Dendritic cell treated with granulocyte-macrophage colony-stimulating factor and Interleukin-4, amounts not matched to agents 40 ng/mL and 50 ng/mL, for 4 days (primary cell): ENCODE results near the gene RGCC.

Source experiments
- H3K27ac Mint-ChIP-seq: one replicate; pipeline ENCODE4 v1.8.0; 2022; ENCODE audit warnings: mild to moderate bottlenecking, mixed read lengths
- H3K27me3 Mint-ChIP-seq: one replicate; pipeline ENCODE4 v1.8.0; 2022; ENCODE audit warnings: mild to moderate bottlenecking, mixed read lengths
- H3K36me3 Mint-ChIP-seq: one replicate; pipeline ENCODE4 v1.8.0; 2022; ENCODE audit warnings: low read depth, mixed read lengths
- H3K4me1 Mint-ChIP-seq: one replicate; pipeline ENCODE4 v1.8.0; 2022; ENCODE audit warnings: low read depth, mixed read lengths
- H3K4me3 Mint-ChIP-seq: one replicate; pipeline ENCODE4 v1.8.0; 2022; ENCODE audit warnings: mild to moderate bottlenecking, moderate library complexity, mixed read lengths
- H3K9me3 Mint-ChIP-seq: one replicate; pipeline ENCODE4 v1.8.0; 2022; ENCODE audit warnings: mixed read lengths
- intact Hi-C: fragments of 100-400 bp; cut with micrococcal nuclease; formaldehyde crosslinking; loops from one replicate; pipeline ENCODE4 v1.15.0; 2022

RGCC gene

GRCh38 chr13:41487222-41487621 lies 29.9 kb downstream of the RGCC start:
- Mint-ChIP-seq H3K9me3 (peaks cover 44% of the 10 kb centered on the region), H3K36me3 (peaks cover 7% of the 10 kb centered on the region), H3K27me3 (no peaks in the 10 kb centered on the region), H3K4me3 (no peak overlapping the region), H3K27ac (no peak overlapping the region), H3K4me1 (peaks cover 14% of the 10 kb centered on the region)
- intact Hi-C loops: no loop called here

GRCh38 chr13:41488124-41488523 lies 30.8 kb downstream of the RGCC start:
- no peak overlapping the region for H3K4me3 Mint-ChIP-seq
- H3K36me3 Mint-ChIP-seq: peaks cover 7% of the 10 kb centered on the region
- H3K27ac Mint-ChIP-seq: no peak overlapping the region
- H3K4me1 Mint-ChIP-seq: peaks cover 23% of the 10 kb centered on the region
- peaks cover 37% of the 10 kb centered on the region for H3K9me3 Mint-ChIP-seq
- no peaks in the 10 kb centered on the region for H3K27me3 Mint-ChIP-seq
- intact Hi-C loops: no loop called here

GRCh38 chr13:41490371-41491015 lies 33.1 kb downstream of the RGCC start:
- intact Hi-C loops: loop anchor here (2.0 kb wide), 1 partner anchor 26 kb away; no protein-coding TSS in a partner anchor
- Mint-ChIP-seq H3K36me3 (peaks cover 7% of the 10 kb centered on the region), H3K27me3 (peaks cover 5% of the 10 kb centered on the region), H3K9me3 (peaks cover 20% of the 10 kb centered on the region), H3K4me1 (peaks cover 39% of the 10 kb centered on the region), H3K4me3 (no peak overlapping the region), H3K27ac (peak overlapping the region; percentile 86)

- Mint-ChIP-seq H3K4me1 (peaks cover 43% of the 10 kb centered on the region), H3K27ac (peak overlapping the region; percentile 86), H3K4me3 (no peak overlapping the region), H3K9me3 (peaks cover 10% of the 10 kb centered on the region), H3K27me3 (peaks cover 5% of the 10 kb centered on the region), H3K36me3 (peaks cover 7% of the 10 kb centered on the region)
- intact Hi-C loops: loop anchor here (2.0 kb wide), 1 partner anchor 27 kb away; no protein-coding TSS in a partner anchor
These were observed 34.1 kb downstream of the RGCC start for GRCh38 chr13:41491436-41491835.

GRCh38 chr13:41492432-41493260 lies 35.3 kb downstream of the RGCC start:
- Mint-ChIP-seq H3K4me1 (peaks cover 47% of the 10 kb centered on the region), H3K4me3 (no peak overlapping the region), H3K36me3 (peaks cover 7% of the 10 kb centered on the region), H3K27ac (peak overlapping the region; percentile 86), H3K27me3 (peaks cover 5% of the 10 kb centered on the region), H3K9me3 (peaks cover 10% of the 10 kb centered on the region)
- intact Hi-C loops: no loop called here

- Mint-ChIP-seq H3K27me3 (peaks cover 5% of the 10 kb centered on the region), H3K9me3 (peaks cover 10% of the 10 kb centered on the region), H3K36me3 (peaks cover 7% of the 10 kb centered on the region), H3K4me1 (peaks cover 47% of the 10 kb centered on the region), H3K4me3 (no peak overlapping the region), H3K27ac (peak overlapping the region; percentile 86)
- intact Hi-C loops: no loop called here
These were observed 36.9 kb downstream of the RGCC start for GRCh38 chr13:41494202-41494601.

- peaks cover 50% of the 10 kb centered on the region for H3K4me1 Mint-ChIP-seq
- H3K4me3 Mint-ChIP-seq: no peak overlapping the region
- H3K27ac Mint-ChIP-seq: peak overlapping the region; percentile 86
- H3K36me3 Mint-ChIP-seq: peaks cover 7% of the 10 kb centered on the region
- peaks cover 10% of the 10 kb centered on the region for H3K9me3 Mint-ChIP-seq
- peaks cover 5% of the 10 kb centered on the region for H3K27me3 Mint-ChIP-seq
- intact Hi-C loops: no loop called here
These were observed 37.7 kb downstream of the RGCC start for GRCh38 chr13:41495044-41495443.

- H3K9me3 Mint-ChIP-seq: no peaks in the 10 kb centered on the region
- peak overlapping the region; percentile 41 for H3K27ac Mint-ChIP-seq
- no peak overlapping the region for H3K4me3 Mint-ChIP-seq
- intact Hi-C loops: no loop called here
- peaks cover 5% of the 10 kb centered on the region for H3K27me3 Mint-ChIP-seq
- H3K36me3 Mint-ChIP-seq: no peaks in the 10 kb centered on the region
- H3K4me1 Mint-ChIP-seq: peaks cover 58% of the 10 kb centered on the region
These were observed 39.3 kb downstream of the RGCC start for GRCh38 chr13:41496420-41497234.

GRCh38 chr13:41497436-41497835 lies 40.1 kb downstream of the RGCC start:
- Mint-ChIP-seq H3K27ac (no peak overlapping the region), H3K9me3 (no peaks in the 10 kb centered on the region)
- intact Hi-C loops: no loop called here

GRCh38 chr13:41499452-41499851 lies 42.1 kb downstream of the RGCC start:
- Mint-ChIP-seq H3K27ac (peak overlapping the region; percentile 21), H3K4me3 (no peak overlapping the region), H3K4me1 (peaks cover 31% of the 10 kb centered on the region), H3K9me3 (peaks cover 10% of the 10 kb centered on the region), H3K36me3 (no peaks in the 10 kb centered on the region), H3K27me3 (peaks cover 3% of the 10 kb centered on the region)
- intact Hi-C loops: no loop called here

More at GRCh38 chr13:41497436-41497835, 40.1 kb downstream of the RGCC start:
- H3K4me1 Mint-ChIP-seq: peaks cover 52% of the 10 kb centered on the region
- H3K27me3 Mint-ChIP-seq: peaks cover 5% of the 10 kb centered on the region
- no peak overlapping the region for H3K4me3 Mint-ChIP-seq
- no peaks in the 10 kb centered on the region for H3K36me3 Mint-ChIP-seq

GRCh38 chr13:41500511-41500910 lies 43.2 kb downstream of the RGCC start:
- peaks cover 29% of the 10 kb centered on the region for H3K4me1 Mint-ChIP-seq

GRCh38 chr13:41501281-41501680 lies 43.9 kb downstream of the RGCC start:
- Mint-ChIP-seq H3K36me3 (no peaks in the 10 kb centered on the region), H3K4me3 (no peak overlapping the region), H3K9me3 (peaks cover 22% of the 10 kb centered on the region), H3K27ac (peak overlapping the region; percentile 50), H3K4me1 (peaks cover 26% of the 10 kb centered on the region), H3K27me3 (no peaks in the 10 kb centered on the region)
- intact Hi-C loops: no loop called here

More at GRCh38 chr13:41500511-41500910, 43.2 kb downstream of the RGCC start:
- Mint-ChIP-seq H3K4me3 (no peak overlapping the region), H3K9me3 (peaks cover 20% of the 10 kb centered on the region), H3K36me3 (no peaks in the 10 kb centered on the region), H3K27me3 (no peaks in the 10 kb centered on the region), H3K27ac (peak overlapping the region; percentile 50)
- intact Hi-C loops: no loop called here

- intact Hi-C loops: no loop called here
- peaks cover 21% of the 10 kb centered on the region for H3K4me1 Mint-ChIP-seq
- H3K27ac Mint-ChIP-seq: no peak overlapping the region
These were observed 44.7 kb downstream of the RGCC start for GRCh38 chr13:41502031-41502430.

More at GRCh38 chr13:41502031-41502430, 44.7 kb downstream of the RGCC start:
- Mint-ChIP-seq H3K36me3 (no peaks in the 10 kb centered on the region), H3K9me3 (peaks cover 22% of the 10 kb centered on the region), H3K4me3 (no peak overlapping the region), H3K27me3 (no peaks in the 10 kb centered on the region)
